GM23338 (cell line): Measurements from ENCODE around the gene MYO5C. TPM values are rescaled to one million over a fixed set of nuclear protein-coding genes. Genes with fewer than 3 reads are reported as not detected.

Experiments
- ATAC-seq: fragments of 200-7000 bp; cut with Tn5 transposase; 3 replicates; pipeline ENCODE4 v1.9.1; 2020
- DNase-seq: peaks from one replicate; pipeline ENCODE4 v3.0.0-alpha.2; 2015; ENCODE audit warnings: low spot score
- H2AFZ ChIP-seq: fragments of 200-600 bp; sonication (generic); 2 replicates; pipeline ENCODE4 v1.8.0; 2016; ENCODE audit warnings: antibody characterized with exemption, mild to moderate bottlenecking, moderate library complexity
- H3F3A ChIP-seq: fragments of 200-600 bp; sonication (generic); replicated peaks from 2 replicates; pipeline ENCODE4 v1.8.0; 2017; ENCODE audit warnings: antibody characterized with exemption, mixed run types, low read depth
- H3K27ac ChIP-seq: fragments of 200-600 bp; sonication (generic); 2 replicates; pipeline ENCODE4 v1.6.1; 2016; ENCODE audit warnings: low read depth
- H3K27me3 ChIP-seq: fragments of 200-600 bp; sonication (generic); 2 replicates; pipeline ENCODE4 v1.8.0; 2016; ENCODE audit warnings: mild to moderate bottlenecking, mixed run types, moderate library complexity; ENCODE audit not compliant: insufficient read depth
- H3K36me3 ChIP-seq: fragments of 200-600 bp; sonication (generic); 2 replicates; pipeline ENCODE4 v1.8.0; 2016; ENCODE audit warnings: mild to moderate bottlenecking; ENCODE audit not compliant: insufficient read depth
- H3K4me1 ChIP-seq: fragments of 200-600 bp; sonication (generic); 2 replicates; pipeline ENCODE4 v1.8.0; 2016; ENCODE audit warnings: mild to moderate bottlenecking, moderate library complexity; ENCODE audit not compliant: insufficient read depth
- H3K4me2 ChIP-seq: fragments of 200-600 bp; sonication (generic); 2 replicates; pipeline ENCODE4 v1.7.1; 2017; ENCODE audit warnings: mixed run types
- H3K4me3 ChIP-seq: fragments of 200-600 bp; sonication (generic); 2 replicates; pipeline ENCODE4 v1.6.1; 2016; ENCODE audit warnings: mixed run types
- H3K79me2 ChIP-seq: fragments of 200-600 bp; sonication (generic); replicated peaks from 2 replicates; pipeline ENCODE4 v1.8.0; 2017; ENCODE audit warnings: mild to moderate bottlenecking; ENCODE audit not compliant: insufficient read depth
- H3K9me2 ChIP-seq: fragments of 200-600 bp; sonication (generic); 2 replicates; pipeline ENCODE4 v1.8.0; 2017; ENCODE audit not compliant: insufficient read depth
- H4K20me1 ChIP-seq: fragments of 200-600 bp; sonication (generic); replicated peaks from 2 replicates; pipeline ENCODE4 v1.8.0; 2017; ENCODE audit warnings: mild to moderate bottlenecking; ENCODE audit not compliant: insufficient read depth
- H3K27ac Mint-ChIP-seq: 2 replicates; pipeline ENCODE4 v1.8.0; 2020; ENCODE audit warnings: inconsistent platforms, mild to moderate bottlenecking, moderate library complexity, mixed read lengths
- H3K27me3 Mint-ChIP-seq: 3 replicates; pipeline ENCODE4 v1.8.0; 2022; ENCODE audit warnings: low read depth, mild to moderate bottlenecking, moderate library complexity, mixed read lengths, inconsistent platforms; ENCODE audit not compliant: insufficient read depth, poor library complexity
- H3K36me3 Mint-ChIP-seq: 3 replicates; pipeline ENCODE4 v1.8.0; 2021; ENCODE audit warnings: low read depth, mild to moderate bottlenecking, inconsistent platforms, moderate library complexity, mixed read lengths
- H3K4me1 Mint-ChIP-seq: 3 replicates; pipeline ENCODE4 v1.8.0; 2020; ENCODE audit warnings: mild to moderate bottlenecking, inconsistent platforms, mixed read lengths
- H3K4me3 Mint-ChIP-seq: 3 replicates; pipeline ENCODE4 v1.8.0; 2021; ENCODE audit warnings: moderate library complexity, mild to moderate bottlenecking, inconsistent platforms, mixed read lengths
- H3K9me3 Mint-ChIP-seq: 3 replicates; pipeline ENCODE4 v1.8.0; 2020; ENCODE audit warnings: moderate library complexity, mild to moderate bottlenecking, inconsistent platforms, mixed read lengths
- CREB1 ChIP-seq: fragments of 250-450 bp; sonication (Bioruptor Pico); IDR thresholded peaks from 2 replicates; pipeline ENCODE4 v1.5.0; 2020; ENCODE audit warnings: low read depth, mild to moderate bottlenecking, moderate library complexity
- CTCF ChIP-seq, 2 experiments: fragments of 200-600 bp in 1 of 2; sonication (generic) in 1 of 2; conservative IDR thresholded peaks; 2 replicates each; pipeline versions ENCODE4 v1.5.1 to v1.6.1; 2016 to 2017; ENCODE audit warnings: antibody characterized with exemption in 2 of 2, low read depth in 2 of 2, mild to moderate bottlenecking in 2 of 2, moderate library complexity in 1 of 2
- ETS1 ChIP-seq: IDR thresholded peaks from 2 replicates; pipeline ENCODE4 v1.6.1; 2016; ENCODE audit warnings: antibody characterized with exemption
- EZH2 ChIP-seq: fragments of 200-600 bp; sonication (generic); IDR thresholded peaks from one replicate; pipeline ENCODE4 v1.8.0; 2017; ENCODE audit warnings: antibody characterized with exemption, mild to moderate bottlenecking, low read depth; ENCODE audit not compliant: unreplicated experiment
- EZH2phosphoT487 ChIP-seq: fragments of 200-600 bp; sonication (generic); IDR thresholded peaks from one replicate; pipeline ENCODE4 v1.8.1; 2018; ENCODE audit warnings: antibody characterized with exemption; ENCODE audit not compliant: unreplicated experiment
- JUNB ChIP-seq: IDR thresholded peaks from one replicate; pipeline ENCODE4 v1.6.1; 2016; ENCODE audit warnings: antibody characterized with exemption; ENCODE audit not compliant: unreplicated experiment
- NANOG ChIP-seq: IDR thresholded peaks from 2 replicates; pipeline ENCODE4 v1.6.1; 2016; ENCODE audit warnings: antibody characterized with exemption, borderline replicate concordance
- POLR2AphosphoS5 ChIP-seq: IDR thresholded peaks from 2 replicates; pipeline ENCODE4 v1.6.1; 2016; ENCODE audit warnings: antibody characterized with exemption, low read depth
- REST ChIP-seq: IDR thresholded peaks from one replicate; pipeline ENCODE4 v1.6.1; 2018; ENCODE audit warnings: antibody characterized with exemption; ENCODE audit not compliant: unreplicated experiment
- STAT1 ChIP-seq: IDR thresholded peaks from one replicate; pipeline ENCODE4 v1.6.1; 2016; ENCODE audit warnings: antibody characterized with exemption; ENCODE audit not compliant: unreplicated experiment
- ZNF114 ChIP-seq: fragments of 250-450 bp; sonication (Bioruptor Pico); IDR thresholded peaks from 2 replicates; pipeline ENCODE4 v1.5.0; 2020; ENCODE audit warnings: mild to moderate bottlenecking, moderate library complexity
- ZNF331 ChIP-seq: fragments of 250-450 bp; sonication (Bioruptor Pico); IDR thresholded peaks from 2 replicates; pipeline ENCODE4 v1.5.0; 2020; ENCODE audit warnings: low read depth, mild to moderate bottlenecking, moderate library complexity
- polyA plus RNA-seq: library from polyadenylated mRNA; unstranded; fragments of >200 nt; fragmentation: Nextera tagmentation; extraction: Ambion mirVana; gene quantifications from 2 replicates; pipeline ENCODE4 v1.2.1, GENCODE V29; 2016
- total RNA-seq: library from RNA; depleted of rRNA; stranded (reverse); fragments of >200 nt; shearing (Covaris generic); gene quantifications from 2 replicates; pipeline ENCODE4 v1.2.3, GENCODE V29; 2014

The MYO5C gene
- total and polyA plus RNA-seq, 2 experiments from 2014 or later: 7.9 to 28.8 TPM

GRCh38 chr15:52290329-52290728 is 5.3 kb downstream of the MYO5C start:
- H3K36me3 ChIP-seq: no peaks in the 10 kb centered on the region; the same call in 1 of the 2 replicates
- H3K9me2 ChIP-seq: no peaks in the 10 kb centered on the region
- H3K9me3 Mint-ChIP-seq: peaks cover 12% of the 10 kb centered on the region; the same call in 2 of the 3 replicates
- no peak overlapping the region for H2AFZ ChIP-seq
- peaks cover 9% of the 10 kb centered on the region for H3K27me3 Mint-ChIP-seq
- TF ChIP-seq ZNF331: no peak
- TF ChIP-seq CREB1 (CRISPR knock-in tag): no peak
- no peak for TF ChIP-seq JUNB
- no peak for TF ChIP-seq ETS1
- no peak for TF ChIP-seq ZNF114 (CRISPR knock-in tag)
- TF ChIP-seq POLR2AphosphoS5: no peak
- no peak for TF ChIP-seq REST
- no peak for TF ChIP-seq STAT1
- no peak for TF ChIP-seq CTCF (conservative IDR thresholded peaks at IDR 0.05; ENCODE audit: low read depth in 2 of 2)
- peaks cover 40% of the 10 kb centered on the region for H3K36me3 Mint-ChIP-seq
- no peaks in the 10 kb centered on the region for H3F3A ChIP-seq
- no peak overlapping the region for H3K27ac Mint-ChIP-seq
- no peak overlapping the region for H3K4me3 ChIP-seq
- no peak overlapping the region for H3K27ac ChIP-seq
- no peak overlapping the region for H3K4me2 ChIP-seq
- ATAC-seq (no peak), DNase-seq (no peak)
- no peaks in the 10 kb centered on the region for H3K27me3 ChIP-seq
- H3K4me3 Mint-ChIP-seq: no peak overlapping the region
- peaks cover 26% of the 10 kb centered on the region for H3K79me2 ChIP-seq
- peaks cover 3% of the 10 kb centered on the region; the same call in 1 of the 2 replicates for H3K4me1 ChIP-seq
- H3K4me1 Mint-ChIP-seq: peaks cover 36% of the 10 kb centered on the region
- H4K20me1 ChIP-seq: no peaks in the 10 kb centered on the region

GRCh38 chr15:52289629-52290081 is 5.9 kb downstream of the MYO5C start:
- Histone ChIP-seq H3K9me2 (no peaks in the 10 kb centered on the region), H3K36me3 (peaks cover 4% of the 10 kb centered on the region; the same call in 1 of the 2 replicates), H3K27ac (no peak overlapping the region), H3K4me2 (no peak overlapping the region), H3K4me3 (no peak overlapping the region), H4K20me1 (no peaks in the 10 kb centered on the region), H3F3A (no peaks in the 10 kb centered on the region), H3K4me1 (peaks cover 3% of the 10 kb centered on the region; the same call in 1 of the 2 replicates), H3K79me2 (peaks cover 26% of the 10 kb centered on the region), H2AFZ (no peak overlapping the region), H3K27me3 (no peaks in the 10 kb centered on the region)
- H3K4me3 Mint-ChIP-seq: no peak overlapping the region
- peak; percentile 42; the same call in 2 of the 3 replicates for ATAC-seq
- peaks cover 47% of the 10 kb centered on the region for H3K36me3 Mint-ChIP-seq
- peaks cover 6% of the 10 kb centered on the region for H3K27me3 Mint-ChIP-seq
- peak; percentile 42 for DNase-seq
- H3K4me1 Mint-ChIP-seq: peaks cover 36% of the 10 kb centered on the region
- peaks cover 14% of the 10 kb centered on the region for H3K9me3 Mint-ChIP-seq
- H3K27ac Mint-ChIP-seq: peak overlapping the region; percentile 60
- TF ChIP-seq STAT1 (no peak), REST (no peak), EZH2 (no peak), NANOG (no peak), EZH2phosphoT487 (no peak), CTCF (conservative IDR thresholded peaks at IDR 0.05; ENCODE audit: low read depth in 2 of 2) (no peak), JUNB (no peak)
